GM18519 (cell line): ENCODE results near the gene FEM1A.
"Not testable (repeated sequence)": the region's sequence is repeated elsewhere in the genome, so short reads cannot be mapped to it uniquely, and the experiment has no call there.

Experiments used
- ATAC-seq: cut with Tn5 transposase; IDR thresholded peaks from one replicate; pipeline ENCODE4 v1.9.1; 2021; ENCODE audit warnings: mild to moderate bottlenecking, moderate library complexity; ENCODE audit not compliant: unreplicated experiment, low FRiP score

The FEM1A gene, protein sequence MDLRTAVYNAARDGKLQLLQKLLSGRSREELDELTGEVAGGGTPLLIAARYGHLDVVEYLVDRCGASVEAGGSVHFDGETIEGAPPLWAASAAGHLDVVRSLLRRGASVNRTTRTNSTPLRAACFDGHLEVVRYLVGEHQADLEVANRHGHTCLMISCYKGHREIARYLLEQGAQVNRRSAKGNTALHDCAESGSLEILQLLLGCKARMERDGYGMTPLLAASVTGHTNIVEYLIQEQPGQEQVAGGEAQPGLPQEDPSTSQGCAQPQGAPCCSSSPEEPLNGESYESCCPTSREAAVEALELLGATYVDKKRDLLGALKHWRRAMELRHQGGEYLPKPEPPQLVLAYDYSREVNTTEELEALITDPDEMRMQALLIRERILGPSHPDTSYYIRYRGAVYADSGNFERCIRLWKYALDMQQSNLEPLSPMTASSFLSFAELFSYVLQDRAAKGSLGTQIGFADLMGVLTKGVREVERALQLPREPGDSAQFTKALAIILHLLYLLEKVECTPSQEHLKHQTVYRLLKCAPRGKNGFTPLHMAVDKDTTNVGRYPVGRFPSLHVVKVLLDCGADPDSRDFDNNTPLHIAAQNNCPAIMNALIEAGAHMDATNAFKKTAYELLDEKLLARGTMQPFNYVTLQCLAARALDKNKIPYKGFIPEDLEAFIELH

DNA sequence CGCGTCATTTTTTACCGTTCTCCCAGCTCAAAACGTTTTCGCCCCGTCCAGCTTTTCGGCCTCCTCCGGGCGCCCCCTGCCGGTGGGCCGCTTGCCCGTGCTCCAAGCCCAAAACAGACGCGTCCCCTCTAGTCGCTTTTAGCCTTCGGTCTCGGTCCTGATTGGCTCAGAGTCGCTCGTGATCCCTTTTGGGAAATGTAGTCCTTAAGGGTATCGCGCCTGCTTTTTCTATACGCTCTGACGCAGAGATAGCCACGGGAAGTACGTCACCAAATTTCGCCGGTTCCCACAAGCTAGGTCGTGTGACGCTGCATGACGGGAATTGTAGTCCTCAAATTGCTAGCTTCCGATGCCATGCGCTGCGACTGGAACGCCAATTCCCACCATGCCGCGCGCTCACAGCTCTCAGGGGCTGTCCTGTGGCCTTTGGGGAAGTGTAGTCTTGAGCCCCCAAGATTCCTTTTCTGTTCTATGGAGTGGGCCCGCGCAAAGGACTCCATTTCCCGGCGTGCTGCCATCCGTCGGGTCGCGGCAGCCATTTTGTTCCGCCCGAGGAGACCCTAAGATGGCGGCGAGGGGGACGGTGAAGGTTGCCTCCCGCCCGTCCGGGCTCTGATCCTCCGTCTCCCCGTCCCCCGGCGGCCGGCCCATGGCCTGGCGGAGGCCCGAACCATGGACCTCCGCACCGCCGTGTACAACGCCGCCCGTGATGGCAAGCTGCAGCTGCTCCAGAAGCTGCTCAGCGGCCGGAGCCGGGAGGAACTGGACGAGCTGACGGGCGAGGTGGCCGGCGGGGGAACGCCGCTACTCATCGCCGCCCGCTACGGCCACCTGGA lies at the start of gene FEM1A:
FEM1A (plus strand) TSS at position 552 of the 836 bp plus-strand sequence; CDS start at position 673, 121 bp downstream.
- ATAC-seq, result peak; percentile 77

GRCh38 chr19:4742723-4743646 lies 48.5 kb upstream of the FEM1A start:
- ATAC-seq, result no peak

GRCh38 chr19:4744451-4745174 lies 46.9 kb upstream of the FEM1A start:
- no peak for ATAC-seq

GRCh38 chr19:4745175-4745574 lies 46.4 kb upstream of the FEM1A start:
- not testable (repeated sequence) for ATAC-seq

DNA sequence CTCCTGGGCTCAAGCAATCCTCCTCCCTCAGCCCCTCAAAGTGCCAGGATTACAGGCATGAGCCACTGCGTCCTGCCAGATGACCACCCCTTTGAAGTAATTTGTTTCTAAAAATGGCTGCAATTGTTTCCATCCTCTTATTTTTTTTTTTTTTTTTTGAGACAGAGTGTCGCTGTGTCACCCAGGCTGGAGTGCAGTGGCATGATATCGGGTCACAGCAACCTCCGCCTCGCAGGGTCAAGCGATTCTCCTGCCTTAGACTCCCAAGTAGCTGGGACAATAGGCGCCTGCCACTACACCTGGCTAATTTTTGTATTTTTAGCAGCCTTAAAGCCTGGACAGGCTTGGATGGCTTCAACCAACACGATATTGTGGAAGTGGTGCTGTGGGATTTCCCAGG lies 45.5 kb upstream of the FEM1A start:
- no peak for ATAC-seq

DNA sequence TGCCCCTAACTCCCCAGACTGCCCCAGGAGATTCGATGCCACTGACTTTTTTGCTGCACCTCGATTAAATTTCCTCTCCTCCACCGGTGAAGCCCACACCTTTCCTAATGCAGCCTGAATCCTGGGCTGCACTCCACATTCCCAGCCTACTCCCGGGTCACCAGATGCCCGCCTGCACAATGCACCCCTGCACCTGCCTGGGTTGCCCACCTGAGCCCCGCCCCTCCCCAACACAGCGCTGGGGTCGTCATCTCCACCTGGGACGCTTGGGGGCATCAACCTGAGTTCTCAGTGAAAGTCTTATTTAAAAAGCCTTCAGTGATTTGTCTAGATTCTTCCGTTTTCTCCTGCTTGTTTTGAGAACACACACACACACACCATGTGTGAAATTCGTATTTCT lies 43.3 kb upstream of the FEM1A start:
- ATAC-seq, result no peak

DNA sequence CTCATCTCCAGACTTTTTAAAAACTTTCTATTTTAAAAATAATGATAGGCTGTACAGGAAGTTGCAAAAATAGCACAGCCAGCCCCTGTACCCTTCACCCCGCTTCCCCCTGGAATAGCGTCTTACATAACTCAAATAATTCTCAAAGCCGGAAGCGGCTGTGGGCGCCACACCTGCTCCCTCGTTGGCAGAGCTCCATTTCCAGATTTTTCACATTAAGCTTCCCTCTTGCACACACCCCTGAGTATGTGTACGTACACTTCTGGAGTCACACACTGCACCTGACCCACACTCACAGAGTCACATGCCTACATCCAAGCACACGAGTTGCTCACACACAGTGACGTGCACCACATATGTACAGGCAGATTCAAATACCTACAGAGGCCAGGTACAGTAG lies 42.9 kb upstream of the FEM1A start:
- no peak for ATAC-seq

DNA sequence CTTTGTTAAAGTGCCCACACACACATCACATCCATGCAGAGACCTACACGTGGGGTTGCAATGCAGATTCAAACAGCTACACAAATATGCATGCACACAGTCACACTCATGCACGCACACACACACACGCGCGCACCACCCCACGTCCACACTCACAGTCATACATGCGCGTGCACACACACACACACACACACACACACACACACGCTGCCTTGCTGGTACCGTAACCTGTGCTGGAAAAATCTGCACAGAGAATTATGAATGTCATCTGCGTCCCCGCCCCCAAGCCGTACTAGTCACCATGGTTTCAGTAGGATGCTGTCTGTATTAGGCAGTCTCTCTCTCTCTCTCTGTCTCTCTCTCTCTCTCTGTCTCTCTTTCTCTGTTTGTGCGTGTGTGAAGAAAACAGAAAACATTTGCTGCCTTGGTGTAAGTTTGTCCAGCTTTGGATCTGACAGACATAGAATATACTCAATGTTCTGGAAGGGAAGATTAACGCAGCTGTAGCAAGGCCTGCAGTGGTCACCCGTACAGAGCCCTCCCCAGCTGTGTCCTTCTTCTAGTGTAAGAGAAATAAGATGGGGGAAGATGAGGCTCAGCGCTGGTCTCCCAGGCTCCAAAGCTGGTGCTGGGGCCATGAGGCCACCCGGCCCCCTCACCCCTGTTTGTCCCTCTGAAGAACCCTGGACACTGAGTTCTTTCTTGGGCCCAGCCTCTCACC lies 41.5 kb upstream of the FEM1A start:
- ATAC-seq, result no peak

DNA sequence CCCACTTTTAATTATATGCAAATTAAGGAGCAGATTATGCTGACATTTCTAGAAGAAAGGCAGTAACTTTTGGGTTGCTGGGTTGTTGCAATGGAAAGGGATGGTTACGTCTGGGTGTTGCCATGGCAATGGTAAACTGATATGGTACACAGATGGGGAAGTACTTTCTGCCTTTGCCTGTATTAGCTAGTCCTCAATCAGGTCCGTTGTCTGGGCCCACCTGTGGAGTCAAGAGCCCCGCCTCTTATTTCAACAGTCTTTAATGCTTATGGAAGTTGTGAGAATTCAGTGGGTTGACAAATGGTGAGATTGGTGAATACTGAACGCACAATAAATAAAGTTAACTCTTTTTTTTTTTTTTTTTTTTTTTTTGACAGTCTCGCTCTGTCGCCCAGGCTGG lies 37.3 kb upstream of the FEM1A start:
- ATAC-seq, result no peak

DNA sequence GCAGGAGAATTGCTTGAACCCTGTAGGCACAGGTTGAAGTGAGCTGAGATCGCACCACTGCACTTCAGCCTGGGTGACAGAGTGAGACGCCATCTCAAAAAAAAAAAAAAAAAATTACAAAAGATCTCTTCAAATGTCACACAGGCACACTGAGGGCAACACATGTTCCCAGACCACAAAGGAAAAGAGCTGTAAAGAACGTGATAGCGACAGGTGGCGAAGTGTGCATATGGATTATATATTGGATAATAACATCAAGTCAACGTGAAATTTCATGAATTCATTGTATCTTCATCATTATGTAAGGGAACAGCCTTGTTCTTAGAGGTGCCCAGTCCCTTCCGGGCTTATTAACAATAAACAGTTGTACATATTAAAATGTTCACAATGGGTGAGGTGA lies 36.1 kb upstream of the FEM1A start:
- ATAC-seq, result no peak

DNA sequence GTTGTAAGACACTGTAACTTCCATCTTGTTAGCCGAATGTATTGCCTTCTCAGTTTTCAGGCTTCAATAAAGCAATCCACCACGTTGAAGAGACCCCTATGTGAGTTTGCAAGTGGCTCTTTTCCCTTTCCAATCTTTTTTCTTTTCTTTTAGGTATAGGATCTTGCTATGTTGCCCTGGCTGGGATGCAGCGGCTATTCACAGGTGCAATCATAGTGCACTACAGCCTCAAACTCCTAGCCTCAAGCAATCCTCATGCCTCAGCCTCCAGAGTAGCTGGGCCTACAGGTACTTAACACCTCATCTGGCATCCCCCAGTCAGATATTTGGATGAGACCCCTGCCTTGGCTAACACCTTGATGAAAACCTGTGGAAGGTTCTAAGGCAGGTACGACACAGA lies 33.5 kb upstream of the FEM1A start:
- no peak for ATAC-seq

DNA sequence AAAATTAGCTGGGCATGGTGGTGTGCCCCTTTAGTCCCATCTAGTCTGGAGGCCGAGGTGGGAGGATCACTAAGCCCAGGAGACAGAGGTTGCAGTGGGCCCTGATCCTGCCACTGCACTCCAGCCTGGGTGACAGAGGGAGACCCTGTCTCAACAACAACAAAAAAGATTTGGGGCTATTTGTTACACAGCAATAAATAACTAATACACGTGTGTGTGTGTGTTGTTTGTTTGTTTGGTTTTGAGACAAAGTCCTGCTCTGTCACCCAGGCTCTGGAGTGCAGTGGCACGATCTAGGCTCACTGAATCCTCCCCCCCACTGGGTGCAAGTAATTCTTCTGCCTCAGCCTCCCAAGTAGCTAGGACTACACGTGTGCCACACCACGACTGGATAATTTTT lies 32.9 kb upstream of the FEM1A start:
- no peak for ATAC-seq

DNA sequence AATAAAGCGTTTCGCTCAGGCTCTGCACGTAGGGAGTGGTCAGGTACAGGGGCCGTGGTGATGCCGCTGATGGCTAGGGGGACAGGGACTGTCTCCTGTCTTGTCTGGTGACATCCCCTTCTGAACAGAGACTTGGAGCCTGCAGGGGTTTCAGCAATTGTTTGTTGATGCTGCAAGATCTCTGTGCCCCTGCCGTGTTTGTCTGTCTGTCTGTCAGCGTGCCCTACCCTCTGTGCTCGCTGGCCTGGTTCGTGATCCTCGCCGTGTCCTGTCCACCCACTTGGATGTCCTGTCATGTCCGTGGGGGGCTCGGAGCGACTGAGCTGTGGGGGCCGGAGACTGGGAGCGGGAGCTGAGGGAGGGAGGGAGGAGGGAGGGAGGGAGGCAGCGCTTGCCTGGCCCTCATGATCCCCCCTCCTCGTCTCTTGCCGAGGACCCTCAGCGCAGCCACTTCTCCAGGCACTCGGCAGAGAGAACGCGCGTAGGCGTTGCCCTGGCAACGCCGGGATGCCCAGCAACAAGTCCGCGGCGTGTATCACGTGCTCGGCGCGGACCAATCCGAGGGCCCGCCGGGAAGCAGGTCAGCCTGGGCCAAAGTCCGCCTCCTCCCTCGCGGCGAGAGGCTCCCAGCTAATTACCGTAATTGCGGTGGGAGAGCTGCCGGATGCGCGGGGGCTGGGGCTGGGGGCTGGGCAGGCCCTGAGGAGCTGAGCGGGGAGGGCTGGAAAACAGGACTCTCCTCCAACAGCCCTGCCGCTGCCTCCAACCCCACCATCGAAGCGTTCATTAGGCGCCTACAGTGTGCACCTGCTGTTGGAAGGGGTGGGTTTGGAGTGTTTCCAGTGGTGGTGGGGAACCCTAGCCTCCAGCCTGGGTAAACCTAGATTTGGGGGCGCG lies 31.9 kb upstream of the FEM1A start:
- ATAC-seq, result no peak

DNA sequence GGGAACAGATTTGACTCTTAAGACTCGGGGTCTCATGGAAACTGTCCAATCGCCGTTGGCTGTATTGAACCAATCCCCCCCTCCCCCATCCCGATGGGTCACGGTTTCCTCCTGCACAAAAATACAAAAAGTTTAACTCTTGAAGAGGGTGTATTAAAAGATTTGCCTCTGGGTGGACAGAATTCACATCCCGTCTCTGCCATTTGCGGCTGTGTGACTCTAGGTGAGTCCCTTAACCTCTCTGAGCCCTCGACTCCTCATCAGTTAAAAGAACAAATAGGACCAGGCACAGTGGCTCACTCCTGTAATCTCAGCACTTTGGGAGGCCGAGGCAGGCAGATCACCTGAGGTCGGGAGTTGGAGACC lies 31.3 kb upstream of the FEM1A start:
- ATAC-seq, result no peak

- no peak for ATAC-seq
These were observed 28.5 kb upstream of the FEM1A start for GRCh38 chr19:4763021-4763420.

DNA sequence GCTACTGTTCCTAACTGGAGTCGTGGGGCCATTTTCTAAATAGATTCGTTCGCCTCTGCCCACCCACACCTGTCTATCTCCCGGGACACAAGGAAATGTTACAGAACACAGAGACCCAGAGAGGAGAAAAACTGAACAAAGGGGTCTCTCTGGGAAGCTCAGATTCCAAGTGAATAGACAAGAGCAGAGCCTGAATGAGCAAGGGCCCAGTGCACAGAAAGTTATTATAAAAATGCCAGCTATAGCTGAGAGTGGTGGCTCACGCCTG lies 27.2 kb upstream of the FEM1A start:
- no peak for ATAC-seq

DNA sequence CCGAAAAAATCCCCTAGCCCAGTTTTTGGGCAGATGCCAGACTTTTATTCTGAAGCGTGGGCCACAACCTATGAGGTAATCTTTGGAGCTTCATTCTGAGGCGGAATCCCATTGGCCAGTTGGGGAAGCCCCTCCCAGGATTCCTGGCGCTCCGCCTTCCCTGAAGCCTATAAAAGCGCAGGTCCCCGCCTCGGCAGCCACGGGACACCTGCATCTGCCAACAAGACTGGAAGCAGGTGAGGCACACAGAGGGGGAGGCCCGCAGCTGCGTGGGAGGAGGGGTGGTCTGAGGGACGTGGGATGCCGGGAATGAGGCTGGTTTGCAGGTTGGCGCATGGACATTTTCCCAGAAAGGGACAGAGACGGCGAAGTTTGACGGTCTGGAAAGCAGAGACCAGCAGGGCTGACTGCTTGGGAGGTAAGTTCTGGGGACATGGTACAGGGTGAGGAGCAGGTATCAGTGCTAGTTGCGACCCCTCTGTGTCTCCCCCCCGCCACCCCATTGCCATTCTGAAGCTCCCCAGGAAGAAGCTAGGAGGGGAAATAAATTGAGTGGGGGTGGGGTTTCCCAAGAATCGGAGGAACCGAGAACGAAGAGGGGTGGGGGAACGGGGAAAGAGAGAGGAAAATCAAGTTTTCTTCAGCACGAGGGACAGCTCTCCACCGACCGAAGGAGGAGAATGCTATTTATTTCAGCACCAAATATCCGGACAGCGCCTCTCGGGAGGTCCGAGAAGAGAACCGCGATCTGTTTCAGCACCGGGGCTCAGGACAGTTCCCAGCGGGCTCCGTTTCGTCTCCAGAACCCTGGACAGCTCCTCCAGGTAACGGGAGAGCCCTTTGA lies 22.4 kb upstream of the FEM1A start:
- no peak for ATAC-seq
